Lower lobe of right lung (tissue), 2 donors: Measurements from ENCODE around the gene NSMCE4A. TPM values are rescaled to one million over a fixed set of nuclear protein-coding genes. Genes with fewer than 3 reads are reported as not detected.
A peak's percentile ranks its signal among the peaks of the same experiment; 100 is the strongest.
"Not testable (repeated sequence)": the region's sequence is repeated elsewhere in the genome, so short reads cannot be mapped to it uniquely, and the experiment has no call there.

Source experiments
- ATAC-seq, 2 donors: fragments of 200-7000 bp; cut with Tn5 transposase; one replicate each; pipeline ENCODE4 v1.9.1; 2020 to 2022; ENCODE audit warnings: mild to moderate bottlenecking in 2 of 2, moderate library complexity in 2 of 2
- DNase-seq: peaks from one replicate; pipeline ENCODE4 v3.0.0-alpha.2; 2020
- H3K27ac ChIP-seq: fragments of 200-600 bp; one replicate; pipeline ENCODE4 v1.8.0; 2022
- H3K27me3 ChIP-seq: fragments of 200-600 bp; one replicate; pipeline ENCODE4 v1.8.0; 2022; ENCODE audit warnings: low read depth
- H3K36me3 ChIP-seq: fragments of 200-600 bp; one replicate; pipeline ENCODE4 v1.8.0; 2022; ENCODE audit warnings: mild to moderate bottlenecking
- H3K4me1 ChIP-seq: fragments of 200-600 bp; one replicate; pipeline ENCODE4 v1.8.0; 2022
- H3K4me3 ChIP-seq: fragments of 200-600 bp; one replicate; pipeline ENCODE4 v1.8.0; 2022; ENCODE audit warnings: mild to moderate bottlenecking
- H3K9me3 ChIP-seq: fragments of 200-600 bp; one replicate; pipeline ENCODE4 v1.8.0; 2022
- intact Hi-C: fragments of 100-400 bp; cut with DNase I; formaldehyde crosslinking; loops from one replicate; pipeline ENCODE4 v1.11.0; 2022
- total RNA-seq: library from RNA; stranded (reverse); fragmentation: NEBNext Ultra II Directional; extraction: Animal tissue kit (Norgen Biotek cat#: 25700); gene quantifications from one replicate; pipeline ENCODE4 v1.2.1, GENCODE V29; 2021
- TF ChIP-seq, protein P1 (sequence below): fragments of 200-600 bp; IDR thresholded peaks from one replicate; pipeline ENCODE4 v1.8.0; 2022; ENCODE audit warnings: antibody characterized with exemption, mild to moderate bottlenecking
- donor health status: DM: no; HTN: yes; CAD: no; lungs with severe emphysema.

The NSMCE4A gene
- total RNA-seq, 1 donor from 2014 or later: 37.1 TPM

DNA sequence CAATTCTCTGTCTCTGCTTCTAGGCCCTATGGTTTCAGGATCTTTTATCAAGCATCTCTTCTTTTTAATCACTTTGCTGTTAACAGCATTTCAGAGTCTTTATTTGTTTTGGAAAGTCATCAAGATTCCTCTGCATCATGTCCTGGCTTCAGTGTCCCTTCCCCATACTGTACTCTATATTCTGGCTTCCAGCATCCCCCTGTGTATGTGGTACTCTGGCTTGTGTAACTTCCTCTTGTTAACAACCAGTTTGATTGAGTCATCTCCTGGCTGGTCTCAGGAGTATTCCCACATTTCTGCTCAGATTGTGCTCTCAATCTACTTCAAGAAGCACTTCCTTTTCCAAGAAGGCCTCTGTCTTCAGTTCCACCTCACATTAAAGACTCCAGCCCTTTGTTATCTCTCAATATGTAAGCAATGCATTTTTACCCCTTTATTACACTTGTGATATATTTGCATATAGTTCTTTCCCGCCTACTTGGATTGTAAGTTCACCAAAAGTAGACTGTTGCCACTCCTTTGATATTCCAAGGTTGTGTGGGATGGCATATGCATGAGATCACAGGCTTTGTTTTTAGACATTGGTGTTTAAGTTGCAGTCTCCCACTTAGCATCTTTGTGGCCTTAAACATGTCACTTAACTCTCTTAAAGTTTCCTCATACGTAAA, 32.1 kb downstream of the NSMCE4A start:
- no peak for DNase-seq
- Histone ChIP-seq H3K4me3 (no peak overlapping the region), H3K36me3 (no peaks in the 10 kb centered on the region), H3K4me1 (no peaks in the 10 kb centered on the region), H3K9me3 (no peaks in the 10 kb centered on the region), H3K27ac (no peak overlapping the region), H3K27me3 (no peaks in the 10 kb centered on the region)
- TF ChIP-seq, protein P1, sequence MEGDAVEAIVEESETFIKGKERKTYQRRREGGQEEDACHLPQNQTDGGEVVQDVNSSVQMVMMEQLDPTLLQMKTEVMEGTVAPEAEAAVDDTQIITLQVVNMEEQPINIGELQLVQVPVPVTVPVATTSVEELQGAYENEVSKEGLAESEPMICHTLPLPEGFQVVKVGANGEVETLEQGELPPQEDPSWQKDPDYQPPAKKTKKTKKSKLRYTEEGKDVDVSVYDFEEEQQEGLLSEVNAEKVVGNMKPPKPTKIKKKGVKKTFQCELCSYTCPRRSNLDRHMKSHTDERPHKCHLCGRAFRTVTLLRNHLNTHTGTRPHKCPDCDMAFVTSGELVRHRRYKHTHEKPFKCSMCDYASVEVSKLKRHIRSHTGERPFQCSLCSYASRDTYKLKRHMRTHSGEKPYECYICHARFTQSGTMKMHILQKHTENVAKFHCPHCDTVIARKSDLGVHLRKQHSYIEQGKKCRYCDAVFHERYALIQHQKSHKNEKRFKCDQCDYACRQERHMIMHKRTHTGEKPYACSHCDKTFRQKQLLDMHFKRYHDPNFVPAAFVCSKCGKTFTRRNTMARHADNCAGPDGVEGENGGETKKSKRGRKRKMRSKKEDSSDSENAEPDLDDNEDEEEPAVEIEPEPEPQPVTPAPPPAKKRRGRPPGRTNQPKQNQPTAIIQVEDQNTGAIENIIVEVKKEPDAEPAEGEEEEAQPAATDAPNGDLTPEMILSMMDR: no peak
- peak; percentile 75 to 77 for ATAC-seq
- intact Hi-C loops: no loop called here

DNA sequence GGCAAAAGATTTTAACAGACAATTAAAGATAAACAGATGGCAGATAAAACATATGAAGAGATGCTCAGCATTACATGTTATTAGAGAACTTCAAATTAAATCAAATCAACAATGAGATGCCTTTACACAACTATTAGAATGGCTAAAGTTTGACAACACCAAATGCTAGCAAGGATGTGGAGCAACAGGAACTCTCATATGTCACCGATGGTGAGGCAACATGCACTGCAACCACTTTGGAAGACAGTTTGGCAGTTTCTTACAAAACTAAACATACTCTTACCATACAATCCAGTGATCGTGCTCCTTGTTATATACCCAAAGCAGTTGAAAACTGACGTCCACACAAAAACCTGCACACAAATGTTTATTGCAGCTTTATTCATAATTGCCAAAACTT, 33.5 kb downstream of the NSMCE4A start:
- no peaks in the 10 kb centered on the region for H3K27me3 ChIP-seq
- TF ChIP-seq, protein P1: no peak
- intact Hi-C loops: no loop called here
- H3K4me3 ChIP-seq: no peak overlapping the region
- H3K9me3 ChIP-seq: no peaks in the 10 kb centered on the region
- H3K4me1 ChIP-seq: no peaks in the 10 kb centered on the region
- no peak overlapping the region for H3K27ac ChIP-seq
- no peaks in the 10 kb centered on the region for H3K36me3 ChIP-seq
- ATAC-seq: no peak
- no peak for DNase-seq

DNA sequence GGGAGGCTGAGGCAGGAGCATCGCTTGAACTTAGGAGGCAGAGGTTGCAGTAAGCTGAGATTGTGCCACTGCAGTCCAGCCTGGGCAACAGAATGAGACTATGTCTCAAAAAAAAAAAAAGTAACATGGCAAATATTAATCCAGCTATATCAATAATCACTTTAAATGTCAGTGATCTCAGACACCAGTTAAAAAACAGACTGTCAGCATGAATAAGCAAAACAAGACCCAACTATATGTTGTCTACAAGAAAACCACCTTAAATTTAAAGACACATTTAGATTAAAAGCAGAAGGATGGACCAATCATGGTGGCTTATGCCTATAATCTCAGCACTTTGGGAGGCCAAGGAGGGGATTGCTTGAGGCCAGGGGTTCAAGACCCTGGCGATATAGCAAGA, 38.7 kb downstream of the NSMCE4A start:
- Histone ChIP-seq H3K9me3 (no peaks in the 10 kb centered on the region), H3K4me1 (no peaks in the 10 kb centered on the region), H3K4me3 (no peak overlapping the region), H3K27ac (no peak overlapping the region), H3K27me3 (no peaks in the 10 kb centered on the region), H3K36me3 (no peaks in the 10 kb centered on the region)
- ATAC-seq (no peak), DNase-seq (no peak)
- intact Hi-C loops: no loop called here
- TF ChIP-seq, protein P1: no peak

DNA sequence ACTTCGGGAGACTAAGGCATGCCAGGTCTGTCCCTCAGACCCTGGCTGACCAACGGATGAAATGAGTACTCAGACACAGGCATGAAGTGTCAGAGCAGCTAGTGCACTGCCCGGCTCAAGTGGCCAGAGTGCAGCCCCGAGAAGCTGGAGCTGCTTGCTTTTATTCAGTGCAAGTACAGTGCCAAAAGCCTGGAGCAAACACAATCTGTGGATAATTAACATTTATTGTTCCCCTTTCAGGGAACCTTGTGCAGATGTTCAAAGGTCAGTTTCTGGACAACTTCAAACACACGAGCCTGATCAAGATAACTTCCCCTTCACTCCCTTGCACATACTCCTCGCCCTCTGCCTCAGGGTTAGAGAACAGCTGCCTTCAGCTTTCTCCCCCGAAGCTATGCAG, 39.3 kb downstream of the NSMCE4A start:
- no peak overlapping the region for H3K27ac ChIP-seq
- H3K36me3 ChIP-seq: no peaks in the 10 kb centered on the region
- ATAC-seq (no peak), DNase-seq (no peak)
- H3K9me3 ChIP-seq: no peaks in the 10 kb centered on the region
- intact Hi-C loops: no loop called here
- H3K4me3 ChIP-seq: no peak overlapping the region
- H3K27me3 ChIP-seq: no peaks in the 10 kb centered on the region
- no peaks in the 10 kb centered on the region for H3K4me1 ChIP-seq
- TF ChIP-seq, protein P1: no peak

DNA sequence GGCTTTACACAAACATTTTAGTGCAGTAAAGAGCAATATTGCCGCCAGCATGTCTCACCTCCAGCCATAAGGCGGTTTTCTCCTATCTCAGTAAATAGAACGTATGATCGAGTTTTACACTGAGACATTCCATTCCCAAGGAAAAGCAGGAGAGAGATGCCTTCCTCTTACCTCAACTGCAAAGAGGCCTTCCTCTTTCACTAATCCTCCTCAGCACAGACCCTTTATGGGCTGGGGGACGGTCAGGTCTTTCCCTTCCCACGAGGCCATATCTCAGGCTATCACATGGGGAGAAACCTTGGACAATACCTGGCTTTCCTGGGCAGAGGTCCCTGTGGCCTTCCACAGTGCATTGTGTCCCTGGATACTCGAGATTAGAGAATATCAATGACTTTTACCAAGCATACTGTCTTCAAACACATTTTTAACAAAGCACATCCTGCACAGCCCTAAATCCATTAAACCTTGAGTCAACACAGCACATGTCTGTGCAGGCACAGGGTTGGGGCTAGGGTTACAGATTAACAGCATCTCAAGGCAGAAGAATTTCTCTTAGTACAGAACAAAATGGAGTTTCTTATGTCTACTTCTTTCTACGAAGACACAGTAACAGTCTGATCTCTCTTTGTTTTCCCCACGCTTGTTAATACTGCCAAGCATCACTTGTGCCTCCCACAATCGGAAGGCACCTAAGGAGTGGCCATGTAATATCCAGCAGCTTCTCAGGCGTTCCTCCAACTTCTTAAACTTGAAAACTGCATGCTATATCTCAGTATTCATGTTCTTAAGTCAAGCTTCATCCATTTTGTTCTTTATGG, 44.5 kb downstream of the NSMCE4A start:
- H3K36me3 ChIP-seq, H3K27ac ChIP-seq, ATAC-seq, intact Hi-C loops, H3K27me3 ChIP-seq, DNase-seq, H3K9me3 ChIP-seq, H3K4me3 ChIP-seq: not testable (repeated sequence)
- peaks cover 17% of the 10 kb centered on the region for H3K4me1 ChIP-seq

DNA sequence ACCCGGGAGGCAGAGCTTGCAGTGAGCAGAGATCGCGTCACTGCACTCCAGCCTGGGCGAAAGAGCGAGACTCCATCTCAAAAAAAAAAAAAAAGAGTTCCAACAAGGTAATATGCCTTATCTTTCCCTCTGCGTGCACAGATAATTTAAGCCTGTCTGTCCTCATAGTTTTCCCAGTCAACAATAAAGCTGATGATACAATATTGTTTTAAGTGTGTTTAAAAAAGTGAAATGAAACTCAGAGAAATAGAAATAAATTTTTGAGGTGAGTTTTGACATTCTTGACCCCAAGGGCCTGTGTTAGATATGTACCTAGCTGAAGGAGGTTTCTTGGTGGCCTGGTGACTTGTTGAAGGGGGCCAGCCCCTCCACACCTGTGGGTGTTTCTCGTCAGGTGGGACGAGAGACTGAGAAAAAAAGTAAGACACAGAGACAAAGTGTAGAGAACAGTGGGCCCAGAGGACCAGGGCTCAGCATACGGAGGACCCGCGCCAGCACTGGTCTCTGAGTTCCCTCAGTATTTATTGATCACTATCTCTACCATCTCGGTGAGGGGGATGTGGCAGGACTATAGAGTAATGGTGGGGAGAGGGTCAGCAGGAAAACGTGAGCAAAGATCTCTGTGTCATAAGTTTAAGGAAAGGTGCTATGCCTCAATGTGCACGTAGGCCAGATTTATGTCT, 45.3 kb downstream of the NSMCE4A start:
- H3K9me3 ChIP-seq, H3K27ac ChIP-seq, intact Hi-C loops, H3K36me3 ChIP-seq, H3K27me3 ChIP-seq, H3K4me3 ChIP-seq, DNase-seq, ATAC-seq: not testable (repeated sequence)
- peaks cover 17% of the 10 kb centered on the region for H3K4me1 ChIP-seq
